ENCODE measurements around the gene GAK.

GRCh38 chr4:960140-960635, 28.1 kb upstream of the GAK start:
- TF ChIP-seq CTCF (IDR thresholded peaks at IDR 0.05) (no peak), POLR2A (IDR thresholded peaks at IDR 0.05) (no peak), EP300 (IDR thresholded peaks at IDR 0.05; ENCODE audit: low read depth) (no peak), POLR2AphosphoS5 (IDR thresholded peaks at IDR 0.05) (no peak)

Measured in transverse colon (tissue), 4 donors.